K562 (cell line): ENCODE measurements around the gene TNFRSF6B. TPM values are rescaled to one million over a fixed set of nuclear protein-coding genes. Genes with fewer than 3 reads are reported as not detected.

Source experiments
- ATAC-seq: fragments of 200-7000 bp; cut with Tn5 transposase; 3 replicates; pipeline ENCODE4 v1.9.1; 2020; ENCODE audit warnings: moderate library complexity
- BruUV-seq: library from RNA; stranded (reverse); fragments of 400-500 nt; replicated peaks from 2 replicates; lab custom pipeline; 2021; lab: Mats Ljungman, UMichigan
- CTCF ChIA-PET: fragments of 300-600 bp; formaldehyde crosslinking; extraction: SDS; loops from one replicate; lab custom pipeline; 2021; ENCODE audit warnings: low intra/inter-chr PET ratio; lab: Yijun Ruan, JAX
- POLR2A ChIA-PET: fragments of 300-600, 350-650 bp; sonication (Branson Sonifier 250); formaldehyde crosslinking; extraction: SDS; loops from one replicate; lab custom pipeline; 2021; ENCODE audit warnings: antibody characterized with exemption, inconsistent platforms; lab: Yijun Ruan, JAX
- DNase-seq, 4 experiments: peaks; one replicate each; pipeline versions ENCODE4 v3.0.0 to v3.0.0-alpha.2; 2011 to 2018; ENCODE audit warnings: low spot score in 3 of 4, mixed read lengths in 3 of 4; ENCODE audit errors: extremely low read depth in 1 of 4
- FAIRE-seq: peaks from 2 replicates; lab custom pipeline; 2011; peaks lifted over from hg19 to GRCh38; lab: Jason Lieb, UNC
- H2AFZ ChIP-seq: 2 replicates; pipeline ENCODE4 v1.6.0; 2011; ENCODE audit warnings: low read depth, low read length, control low read depth, inconsistent platforms
- H3K27ac ChIP-seq: fragments of 200-600 bp; 3 replicates; pipeline ENCODE4 v1.8.0; 2011; ENCODE audit warnings: low read depth, mild to moderate bottlenecking, control low read depth, inconsistent platforms, low read length, moderate library complexity, mixed read lengths; ENCODE audit errors: extremely low read depth
- H3K27me3 ChIP-seq, 2 experiments: fragments of 300-600 bp in 1 of 2; 2 replicates in 1 of 2; 3 replicates in 1 of 2; pipeline versions ENCODE4 v1.6.0 to v1.8.0; 2011; ENCODE audit warnings: inconsistent platforms in 2 of 2, low read length in 2 of 2, mild to moderate bottlenecking in 1 of 2, mixed read lengths in 1 of 2, moderate library complexity in 1 of 2; ENCODE audit not compliant: control insufficient read depth in 2 of 2, insufficient read depth in 2 of 2
- H3K36me3 ChIP-seq: fragments of 300-600 bp; 3 replicates; pipeline ENCODE4 v1.8.0; 2011; ENCODE audit warnings: mild to moderate bottlenecking, low read length, inconsistent platforms; ENCODE audit not compliant: control insufficient read depth, insufficient read depth
- H3K4me1 ChIP-seq, 2 experiments: fragments of 200-600 bp in 1 of 2; replicated peaks in 1 of 2; 2 replicates in 1 of 2; 3 replicates in 1 of 2; pipeline versions ENCODE4 v1.5.1 to v1.8.0; 2011; ENCODE audit warnings: inconsistent platforms in 2 of 2, low read length in 2 of 2, mild to moderate bottlenecking in 1 of 2, mixed read lengths in 1 of 2, moderate library complexity in 1 of 2; ENCODE audit not compliant: control insufficient read depth in 2 of 2, insufficient read depth in 2 of 2
- H3K4me2 ChIP-seq: 2 replicates; pipeline ENCODE4 v1.6.1; 2011; ENCODE audit warnings: low read length, control low read depth, inconsistent platforms, mixed read lengths; ENCODE audit not compliant: insufficient read depth
- H3K4me3 ChIP-seq: fragments of 200-600 bp; sonication (generic), shearing (Covaris generic); 2 replicates; pipeline ENCODE4 v1.5.1; 2016; ENCODE audit warnings: control low read depth, inconsistent platforms
- H3K79me2 ChIP-seq: fragments of 200-600 bp; 3 replicates; pipeline ENCODE4 v1.8.0; 2011; ENCODE audit warnings: low read length, inconsistent platforms; ENCODE audit not compliant: control insufficient read depth, insufficient read depth
- H3K9ac ChIP-seq, 2 experiments: 2 replicates each; pipeline versions ENCODE4 v1.6.0 to v1.6.1; 2011; ENCODE audit warnings: low read depth in 2 of 2, low read length in 2 of 2, control low read depth in 1 of 2, inconsistent platforms in 1 of 2, mild to moderate bottlenecking in 1 of 2, mixed read lengths in 1 of 2; ENCODE audit not compliant: insufficient read depth in 1 of 2
- H3K9me1 ChIP-seq: one replicate; pipeline ENCODE4 v1.6.0; 2011; ENCODE audit warnings: inconsistent platforms, mild to moderate bottlenecking, low read length, moderate library complexity; ENCODE audit not compliant: control insufficient read depth, insufficient read depth
- H3K9me3 ChIP-seq: replicated peaks from 2 replicates; pipeline ENCODE4 v1.5.1; 2011; ENCODE audit warnings: low read depth, low read length, inconsistent platforms; ENCODE audit not compliant: control insufficient read depth, insufficient read depth
- H4K20me1 ChIP-seq: replicated peaks from 2 replicates; pipeline ENCODE4 v1.6.1; 2011; ENCODE audit warnings: low read length, inconsistent platforms, mixed read lengths; ENCODE audit not compliant: control insufficient read depth, insufficient read depth
- FOSL1 ChIP-seq: fragments of 200-800 bp; sonication (Bioruptor generic); conservative IDR thresholded peaks from 2 replicates; pipeline ENCODE4 v1.6.1; 2016; ENCODE audit warnings: missing genetic modification characterization, missing compliant biosample characterization
- POLR2G ChIP-seq: fragments of 200-400 bp; formaldehyde crosslinking; IDR thresholded peaks from 2 replicates; pipeline ENCODE4 v1.6.1; 2017; ENCODE audit warnings: low read depth, mild to moderate bottlenecking, antibody characterized with exemption, low read length, moderate library complexity
- RBFOX2 ChIP-seq: fragments of 200-400 bp; formaldehyde crosslinking; IDR thresholded peaks from 2 replicates; pipeline ENCODE4 v1.6.1; 2017; ENCODE audit warnings: low read depth, mild to moderate bottlenecking, low read length, moderate library complexity
- SMARCA5 ChIP-seq: fragments of 450-650 bp; IDR thresholded peaks from 2 replicates; pipeline ENCODE4 v1.6.1; 2016
- ZNF3 ChIP-seq: fragments of 250-450 bp; sonication (Bioruptor Pico); IDR thresholded peaks from 2 replicates; pipeline ENCODE4 v1.5.0; 2021; ENCODE audit warnings: mild to moderate bottlenecking, moderate library complexity
- ZNF764 ChIP-seq: fragments of 250-450 bp; sonication (Bioruptor Pico); IDR thresholded peaks from 2 replicates; pipeline ENCODE4 v1.4.0; 2020; ENCODE audit warnings: low read depth, mild to moderate bottlenecking, moderate library complexity
- ZNF785 ChIP-seq: fragments of 250-450 bp; sonication (Bioruptor Pico); IDR thresholded peaks from 2 replicates; pipeline ENCODE4 v1.4.0; 2020; ENCODE audit warnings: mild to moderate bottlenecking
- WGBS: fragments of 100-300 bp; shearing (Covaris generic); methylation state at CpG from one replicate; pipeline ENCODE4 v1.1.6; 2016; ENCODE audit warnings: low coverage, mixed read lengths; ENCODE audit not compliant: insufficient coverage; ENCODE audit errors: missing lambda C conversion rate; 5-methylcytosine and 5-hydroxymethylcytosine counted together
- in situ Hi-C: fragments of 300-500 bp; cut with MboI; formaldehyde crosslinking; loops from 4 replicates; pipeline ENCODE4 v1.15.0; 2018; ENCODE audit warnings: inconsistent platforms, mixed read lengths
- intact Hi-C: fragments of 100-400 bp; cut with micrococcal nuclease; formaldehyde crosslinking; loops from 2 replicates; pipeline ENCODE4 v1.14.2; 2022
- polyA plus RNA-seq, 8 experiments: library from polyadenylated mRNA; depleted of rRNA in 4 of 8; stranded (reverse) in 5 of 8; unstranded in 3 of 8; fragments of >200 nt; fragmentation: Nextera tagmentation in 2 of 8; fragmentation: Illumina TruSeq in 1 of 8; extraction: Ambion mirVana in 2 of 8; extraction: Trizol in 1 of 8; gene quantifications; 2 replicates each; pipeline versions ENCODE4 v1.2.1 to v1.2.3, GENCODE V29; 2011 to 2014; ENCODE audit warnings: inconsistent platforms in 1 of 8, missing spikeins in 1 of 8
- total RNA-seq, 7 experiments: library from RNA; depleted of rRNA in 6 of 7; stranded (reverse); fragments of >200 nt in 6 of 7; fragmentation: Illumina TruSeq in 2 of 7; extraction: Trizol in 2 of 7; gene quantifications; 2 replicates each; pipeline versions ENCODE4 v1.2.1 to v1.2.3, GENCODE V29; 2011 to 2021; ENCODE audit warnings: low replicate concordance in 1 of 7

Gene TNFRSF6B
- total and polyA plus RNA-seq, 9 of the 15 experiments (the other 6 are each of a cell fraction or from before 2014, with no cell fraction given), result 0.10 to 3.5 (median 0.32) TPM; not detected in 6

- H3K36me3 ChIP-seq, result peaks cover 74% of the 10 kb centered on the region; the same call in 2 of the 3 replicates
- no peaks in the 10 kb centered on the region for H3K9me3 ChIP-seq
- H2AFZ ChIP-seq, result no peak overlapping the region
- intact Hi-C loops (no loop called here), in situ Hi-C loops (no loop called here)
- no peak overlapping the region for H3K4me3 ChIP-seq
- no peak overlapping the region for H3K27ac ChIP-seq
- ATAC-seq (no peak), FAIRE-seq (no peak), DNase-seq (no peak)
- H3K9ac ChIP-seq, result no peak overlapping the region
- ChIA-PET POLR2A (no interaction called here), CTCF (no interaction called here)
- no peak overlapping the region for H3K4me2 ChIP-seq
- no peaks in the 10 kb centered on the region for H3K79me2 ChIP-seq
- TF ChIP-seq POLR2G (peak; percentile 43; the same call in 1 of the 2 replicates), SMARCA5 (no peak), FOSL1 (tag) (no peak), ZNF764 (CRISPR knock-in tag) (no peak), ZNF3 (CRISPR knock-in tag) (no peak), RBFOX2 (peak; percentile 9; the same call in 1 of the 2 replicates)
- BruUV-seq, result no TSS peak
- no peaks in the 10 kb centered on the region for H4K20me1 ChIP-seq
- H3K4me1 ChIP-seq, result peaks cover 0 to 31% of the 10 kb centered on the region in 2 experiments; a peak in 2 of 5 replicates
- WGBS, result 83% methylated on average over 16 of the region's 19 CpGs
- no peaks in the 10 kb centered on the region for H3K27me3 ChIP-seq
- no peaks in the 10 kb centered on the region for H3K9me1 ChIP-seq
Measured at GRCh38 chr20:63679799-63680305, 16.6 kb upstream of the TNFRSF6B start.

GRCh38 chr20:63680427-63680826, 16.0 kb upstream of the TNFRSF6B start:
- H3K79me2 ChIP-seq, result no peaks in the 10 kb centered on the region
- in situ Hi-C loops (no loop called here), intact Hi-C loops (no loop called here)
- no peak for FAIRE-seq
- 92% methylated on average over 12 of the region's 13 CpGs for WGBS
- no peak overlapping the region for H3K4me3 ChIP-seq
- ChIA-PET CTCF (no interaction called here), POLR2A (interaction anchor here (1.6 kb wide), 1 partner anchor 22 kb away, joined by 3 read pairs; the partner anchor contains the start of gene RTEL1)
- H3K9me1 ChIP-seq, result no peaks in the 10 kb centered on the region
- no peaks in the 10 kb centered on the region for H3K27me3 ChIP-seq
- H3K4me2 ChIP-seq, result no peak overlapping the region
- H3K4me1 ChIP-seq, result peaks cover 0 to 35% of the 10 kb centered on the region in 2 experiments; a peak in 2 of 5 replicates
- no peaks in the 10 kb centered on the region for H3K9me3 ChIP-seq
- no TSS peak for BruUV-seq
- no peak overlapping the region for H3K9ac ChIP-seq
- H3K27ac ChIP-seq, result no peak overlapping the region
- H4K20me1 ChIP-seq, result no peaks in the 10 kb centered on the region
- no peak for ATAC-seq
- no peak for DNase-seq
- TF ChIP-seq RBFOX2, result 0 out of 2 replicates have a peak, but pooled peaks have one; percentile 8
- TF ChIP-seq ZNF785, result no peak
- H3K36me3 ChIP-seq, result peaks cover 71% of the 10 kb centered on the region; the same call in 2 of the 3 replicates
- no peak overlapping the region for H2AFZ ChIP-seq
